ENCODE measurements around the gene XPO1. TPM values are rescaled to one million over a fixed set of nuclear protein-coding genes. Genes with fewer than 3 reads are reported as not detected.

XPO1 gene
- total and polyA plus RNA-seq, 2 donors (not counting 3 experiments of a cell fraction or from before 2014, with no cell fraction given), result 46.7 to 166 TPM

- FAIRE-seq (peak; percentile 46), DNase-seq (ENCODE audit: low read depth, low spot score) (no peak)
- Histone ChIP-seq H3K9me3 (replicated peaks; ENCODE audit: control insufficient read depth, insufficient read depth, low read length) (no peaks in the 10 kb centered on the region), H2AFZ (ENCODE audit: low read depth, low read length) (no peak overlapping the region), H3K36me3 (ENCODE audit: control insufficient read depth in 2 of 2, extremely low read depth in 1 of 2, insufficient read depth in 2 of 2, low read length in 2 of 2) (peaks cover 0 to 3% of the 10 kb centered on the region in 2 experiments), H4K20me1 (replicated peaks; ENCODE audit: control insufficient read depth, extremely low read depth, insufficient read depth, low read length) (peaks cover 4% of the 10 kb centered on the region), H3K79me2 (ENCODE audit: control insufficient read depth, insufficient read depth, low read length) (peaks cover 99% of the 10 kb centered on the region), H3K4me1 (ENCODE audit: control insufficient read depth, extremely low read depth, insufficient read depth, low read length) (peaks cover 15% of the 10 kb centered on the region), H3K9me1 (replicated peaks; ENCODE audit: control insufficient read depth, extremely low read depth, insufficient read depth, low read length) (no peaks in the 10 kb centered on the region), H3K27me3 (ENCODE audit: control insufficient read depth in 2 of 2, insufficient read depth in 2 of 2, low read length in 2 of 2) (no peaks in the 10 kb centered on the region), H3K9ac (replicated peaks; ENCODE audit: extremely low read depth, insufficient read depth, low read length) (no peak overlapping the region), H3K27ac (ENCODE audit: insufficient read depth, low read depth, low read length) (no peak overlapping the region), H3K4me3 (replicated peaks in 1 of 3; ENCODE audit: insufficient read depth in 1 of 3, low read depth in 1 of 3, low read length in 3 of 3) (no peak overlapping the region), H3K4me2 (ENCODE audit: insufficient read depth, low read length) (no peak overlapping the region)
- dilution Hi-C loops (cut with MboI; ENCODE audit: extremely low pct_ligation_motif_present, low sequenced_read_pairs) (no loop called here), intact Hi-C loops (cut with micrococcal nuclease) (no loop called here)
- ChIA-PET POLR2A (interaction anchor here (0.6 kb wide), 2 partner anchors 49 to 91 kb away, joined by 4 to 5 read pairs; no protein-coding TSS in a partner anchor), CTCF (interaction anchor here (1.2 kb wide), 1 partner anchor 150 kb away, joined by 3 read pairs; no protein-coding TSS in a partner anchor)
- BruUV-seq (replicated peaks), result no TSS peak
- no peak for TF ChIP-seq EZH2 (IDR thresholded peaks at IDR 0.05; ENCODE audit: borderline replicate concordance, low read depth, low read length, severe bottlenecking)
Observed at GRCh38 chr2:61465045-61465444, 73.1 kb downstream of the XPO1 start.

- no peak for TF ChIP-seq MAX (IDR thresholded peaks at IDR 0.05; ENCODE audit: insufficient read depth, insufficient read length)
- CTCF ChIA-PET, result no interaction called here
- H3K4me1 ChIP-seq (ENCODE audit: control insufficient read depth, extremely low read depth, insufficient read depth, low read length), result peaks cover 13% of the 10 kb centered on the region
- intact Hi-C loops (cut with micrococcal nuclease) (no loop called here), dilution Hi-C loops (cut with MboI; ENCODE audit: extremely low pct_ligation_motif_present, low sequenced_read_pairs) (no loop called here)
- DNase-seq (ENCODE audit: low read depth, low spot score), result no peak
- no peak overlapping the region for H3K4me2 ChIP-seq (ENCODE audit: insufficient read depth, low read length)
- H3K79me2 ChIP-seq (ENCODE audit: control insufficient read depth, insufficient read depth, low read length), result peaks cover 99% of the 10 kb centered on the region
- POLR2A ChIA-PET, result no interaction called here
- H4K20me1 ChIP-seq (replicated peaks; ENCODE audit: control insufficient read depth, extremely low read depth, insufficient read depth, low read length), result peaks cover 4% of the 10 kb centered on the region
- no peak overlapping the region for H3K9ac ChIP-seq (replicated peaks; ENCODE audit: extremely low read depth, insufficient read depth, low read length)
- no peak for FAIRE-seq
- no peaks in the 10 kb centered on the region for H3K9me1 ChIP-seq (replicated peaks; ENCODE audit: control insufficient read depth, extremely low read depth, insufficient read depth, low read length)
- H3K36me3 ChIP-seq (ENCODE audit: control insufficient read depth in 2 of 2, extremely low read depth in 1 of 2, insufficient read depth in 2 of 2, low read length in 2 of 2), result peaks cover 0 to 3% of the 10 kb centered on the region in 2 experiments
- no peak overlapping the region for H3K4me3 ChIP-seq (replicated peaks in 1 of 3; ENCODE audit: insufficient read depth in 1 of 3, low read depth in 1 of 3, low read length in 3 of 3)
- H3K9me3 ChIP-seq (replicated peaks; ENCODE audit: control insufficient read depth, insufficient read depth, low read length), result no peaks in the 10 kb centered on the region
- no peak overlapping the region for H3K27ac ChIP-seq (ENCODE audit: insufficient read depth, low read depth, low read length)
- H3K27me3 ChIP-seq (ENCODE audit: control insufficient read depth in 2 of 2, insufficient read depth in 2 of 2, low read length in 2 of 2), result no peaks in the 10 kb centered on the region
- no TSS peak for BruUV-seq (replicated peaks)
- H2AFZ ChIP-seq (ENCODE audit: low read depth, low read length), result no peak overlapping the region
Observed at GRCh38 chr2:61463769-61464475, 74.2 kb downstream of the XPO1 start.
